H1 (cell line): Measurements from ENCODE around the gene ZSCAN22. TPM values are rescaled to one million over a fixed set of nuclear protein-coding genes. Genes with fewer than 3 reads are reported as not detected.

Source experiments
- CTCF ChIA-PET: fragments of 300-600 bp; sonication (Branson Sonifier 250); formaldehyde crosslinking; loops from one replicate; lab custom pipeline; 2021; ENCODE audit not compliant: partially characterized antibody; lab: Charles Lee
- POLR2A ChIA-PET: fragments of 300-600 bp; sonication (Branson Sonifier 250); formaldehyde crosslinking; loops from one replicate; lab custom pipeline; 2021; ENCODE audit warnings: inconsistent platforms; ENCODE audit not compliant: partially characterized antibody; lab: Charles Lee
- DNase-seq, 2 experiments: peaks; one replicate each; pipeline versions ENCODE4 v3.0.0 to v3.0.0-alpha.2; 2010 to 2022; ENCODE audit warnings: low spot score in 2 of 2, low read depth in 1 of 2, mixed read lengths in 1 of 2
- FAIRE-seq: peaks from 2 replicates; lab custom pipeline; 2011; peaks lifted over from hg19 to GRCh38; lab: Jason Lieb, UNC
- H2AFZ ChIP-seq: 2 replicates; pipeline ENCODE4 v1.8.1; 2012; ENCODE audit warnings: low read length, inconsistent platforms
- H2AK5ac ChIP-seq: 2 replicates; pipeline ENCODE4 v1.6.1; 2013; ENCODE audit warnings: low read depth, low read length
- H2BK120ac ChIP-seq: replicated peaks from 2 replicates; pipeline ENCODE3; 2013; ENCODE audit warnings: low read depth, low read length, inconsistent platforms
- H2BK12ac ChIP-seq: 2 replicates; pipeline ENCODE4 v1.6.1; 2013; ENCODE audit warnings: low read depth, low read length
- H2BK15ac ChIP-seq: 2 replicates; pipeline ENCODE4 v1.6.1; 2013; ENCODE audit warnings: low read length
- H2BK20ac ChIP-seq: 2 replicates; pipeline ENCODE4 v1.6.1; 2013; ENCODE audit warnings: low read length
- H2BK5ac ChIP-seq: 2 replicates; pipeline ENCODE4 v1.6.1; 2013; ENCODE audit warnings: low read depth, low read length
- H3K14ac ChIP-seq: 2 replicates; pipeline ENCODE4 v1.6.1; 2013; ENCODE audit warnings: inconsistent platforms; ENCODE audit not compliant: insufficient read length
- H3K18ac ChIP-seq: 2 replicates; pipeline ENCODE4 v1.6.1; 2013; ENCODE audit warnings: low read length; ENCODE audit errors: extremely low read depth
- H3K23ac ChIP-seq: 2 replicates; pipeline ENCODE4 v1.6.1; 2013; ENCODE audit warnings: inconsistent platforms; ENCODE audit not compliant: insufficient read length
- H3K23me2 ChIP-seq: 2 replicates; pipeline ENCODE4 v1.6.1; 2013; ENCODE audit warnings: low read depth, low read length
- H3K27ac ChIP-seq: 2 replicates; pipeline ENCODE4 v1.6.1; 2011; ENCODE audit warnings: low read depth, low read length, inconsistent platforms
- H3K27me3 ChIP-seq, 4 experiments: replicated peaks in 1 of 4; 1 replicate in 1 of 4; 2 replicates in 3 of 4; pipeline versions ENCODE4 v1.6.1 to v1.8.1; 2011 to 2013; ENCODE audit warnings: low read length in 3 of 4, mild to moderate bottlenecking in 3 of 4, inconsistent platforms in 2 of 4, mixed read lengths in 2 of 4, moderate library complexity in 1 of 4; ENCODE audit not compliant: control insufficient read depth in 3 of 4, insufficient read depth in 3 of 4; ENCODE audit errors: extremely low read depth in 1 of 4
- H3K36me3 ChIP-seq, 4 experiments: 2 replicates each; pipeline versions ENCODE4 v1.6.1 to v1.8.1; 2011 to 2013; ENCODE audit warnings: mild to moderate bottlenecking in 4 of 4, low read length in 3 of 4, moderate library complexity in 2 of 4, control low read depth in 1 of 4, inconsistent platforms in 1 of 4; ENCODE audit not compliant: insufficient read depth in 4 of 4, control insufficient read depth in 2 of 4
- H3K4ac ChIP-seq: replicated peaks from 2 replicates; pipeline ENCODE3; 2013; ENCODE audit warnings: low read length, low read depth, mixed read lengths, inconsistent platforms; ENCODE audit not compliant: insufficient read length
- H3K4me1 ChIP-seq, 4 experiments: replicated peaks in 1 of 4; 1 replicate in 1 of 4; 2 replicates in 3 of 4; pipeline versions ENCODE4 v1.6.1 to v1.8.1; 2011 to 2013; ENCODE audit warnings: low read length in 3 of 4, inconsistent platforms in 2 of 4, mixed read lengths in 1 of 4; ENCODE audit not compliant: insufficient read depth in 4 of 4, control insufficient read depth in 3 of 4
- H3K4me2 ChIP-seq, 2 experiments: 2 replicates each; pipeline versions ENCODE4 v1.6.1 to v1.8.1; 2011 to 2013; ENCODE audit warnings: low read depth in 2 of 2, low read length in 2 of 2, control low read depth in 1 of 2, inconsistent platforms in 1 of 2, mild to moderate bottlenecking in 1 of 2; ENCODE audit not compliant: insufficient read depth in 1 of 2
- H3K4me3 ChIP-seq, 4 experiments: fragments of 200-600, 300-600 bp in 1 of 4; sonication (generic), shearing (Covaris generic), sonication (Bioruptor Twin) in 1 of 4; 2 replicates each; pipeline versions ENCODE4 v1.5.1 to v1.8.1; 2011 to 2016; ENCODE audit warnings: low read length in 4 of 4, low read depth in 3 of 4, control low read depth in 2 of 4, inconsistent platforms in 2 of 4, mild to moderate bottlenecking in 2 of 4, mixed read lengths in 1 of 4, moderate library complexity in 1 of 4; ENCODE audit not compliant: insufficient read depth in 2 of 4; ENCODE audit errors: extremely low read depth in 1 of 4
- H3K56ac ChIP-seq: replicated peaks from 2 replicates; pipeline ENCODE3; 2013; ENCODE audit warnings: low read depth, mild to moderate bottlenecking, mixed read lengths, low read length, inconsistent platforms; ENCODE audit not compliant: insufficient read length
- H3K79me1 ChIP-seq: 2 replicates; pipeline ENCODE4 v1.6.1; 2013; ENCODE audit warnings: low read depth, low read length, control low read depth
- H3K79me2 ChIP-seq, 2 experiments: 2 replicates each; pipeline versions ENCODE4 v1.6.1 to v1.8.1; 2012 to 2013; ENCODE audit warnings: low read length in 2 of 2, mild to moderate bottlenecking in 2 of 2, inconsistent platforms in 1 of 2; ENCODE audit not compliant: insufficient read depth in 2 of 2, control insufficient read depth in 1 of 2
- H3K9ac ChIP-seq, 4 experiments: replicated peaks in 1 of 4; 1 replicate in 1 of 4; 2 replicates in 3 of 4; pipeline versions ENCODE4 v1.6.1 to v1.8.1; 2011 to 2013; ENCODE audit warnings: low read depth in 3 of 4, low read length in 3 of 4, control low read depth in 2 of 4, mild to moderate bottlenecking in 2 of 4, moderate library complexity in 2 of 4, inconsistent platforms in 1 of 4; ENCODE audit errors: extremely low read depth in 1 of 4
- H3K9me3 ChIP-seq, 2 experiments: 2 replicates each; pipeline versions ENCODE4 v1.6.1 to v1.8.1; 2012 to 2013; ENCODE audit warnings: mild to moderate bottlenecking in 2 of 2, moderate library complexity in 2 of 2, control low read depth in 1 of 2, inconsistent platforms in 1 of 2, low read depth in 1 of 2, low read length in 1 of 2, mixed read lengths in 1 of 2; ENCODE audit not compliant: insufficient read depth in 2 of 2
- H4K20me1 ChIP-seq, 2 experiments: replicated peaks in 1 of 2; 2 replicates each; pipeline versions ENCODE3 to v1.8.1; 2011 to 2013; ENCODE audit warnings: inconsistent platforms in 2 of 2, low read length in 2 of 2, mild to moderate bottlenecking in 1 of 2; ENCODE audit not compliant: insufficient read depth in 2 of 2, control insufficient read depth in 1 of 2
- H4K5ac ChIP-seq: 2 replicates; pipeline ENCODE4 v1.6.1; 2013; ENCODE audit warnings: low read length, low read depth, mixed read lengths, inconsistent platforms; ENCODE audit not compliant: insufficient read length
- H4K8ac ChIP-seq: 2 replicates; pipeline ENCODE4 v1.8.0; 2013; ENCODE audit warnings: mild to moderate bottlenecking, moderate library complexity, low read length, inconsistent platforms; ENCODE audit not compliant: insufficient read depth; ENCODE audit errors: extremely low read depth
- H4K91ac ChIP-seq: replicated peaks from 2 replicates; pipeline ENCODE3; 2013; ENCODE audit warnings: low read length, mixed read lengths, inconsistent platforms; ENCODE audit not compliant: insufficient read length
- CEBPB ChIP-seq: IDR thresholded peaks from 2 replicates; pipeline ENCODE4 v1.6.1; 2012; ENCODE audit warnings: low read depth, low read length
- CHD2 ChIP-seq: IDR thresholded peaks from 2 replicates; pipeline ENCODE4 v1.6.1; 2012; ENCODE audit warnings: low read length, improper control_type of control experiment
- CREB1 ChIP-seq: IDR thresholded peaks from 2 replicates; pipeline ENCODE4 v1.6.1; 2012; ENCODE audit warnings: inconsistent platforms
- GABPA ChIP-seq: IDR thresholded peaks from 2 replicates; pipeline ENCODE4 v1.6.1; 2011; ENCODE audit warnings: mild to moderate bottlenecking, low read length, moderate library complexity, borderline replicate concordance; ENCODE audit not compliant: insufficient read depth
- HDAC6 ChIP-seq: IDR thresholded peaks from one replicate; pipeline ENCODE4 v1.7.1; 2012; ENCODE audit warnings: low read depth, mild to moderate bottlenecking, inconsistent platforms, low read length, moderate library complexity
- MAFK ChIP-seq: IDR thresholded peaks from 2 replicates; pipeline ENCODE4 v1.6.1; 2012; ENCODE audit warnings: low read depth, mild to moderate bottlenecking, improper control_type of control experiment, low read length
- POLR2A ChIP-seq, 2 experiments: IDR thresholded peaks; 1 replicate in 1 of 2; 2 replicates in 1 of 2; pipeline ENCODE4 v1.6.1; 2011; ENCODE audit warnings: low read depth in 2 of 2, low read length in 2 of 2, mild to moderate bottlenecking in 2 of 2; ENCODE audit errors: control extremely low read depth in 1 of 2
- WGBS, 2 experiments: shearing (Covaris generic) in 1 of 2; methylation state at CpG; one replicate each; pipeline versions ENCODE4 v1.1.6 to v1.1.7; 2013 to 2015; ENCODE audit warnings: low lambda C conversion rate in 2 of 2, mixed read lengths in 2 of 2, inconsistent platforms in 1 of 2, low coverage in 1 of 2, missing lambda C conversion rate in 1 of 2; ENCODE audit not compliant: insufficient replicate concordance in 2 of 2, insufficient coverage in 1 of 2, insufficient read length in 1 of 2; ENCODE audit errors: extremely low coverage in 1 of 2, missing lambda C conversion rate in 1 of 2; 5-methylcytosine and 5-hydroxymethylcytosine counted together
- polyA plus RNA-seq, 7 experiments: library from polyadenylated mRNA; depleted of rRNA in 3 of 7; stranded (reverse) in 5 of 7; unstranded in 2 of 7; fragments of >200 nt in 5 of 7; fragments of 200-250 nt in 2 of 7; gene quantifications; 1 replicate in 5 of 7; 2 replicates in 1 of 7; 4 replicates in 1 of 7; pipeline versions ENCODE4 v1.2.1 to v1.2.3, GENCODE V29; 2011 to 2013; ENCODE audit warnings: missing spikeins in 2 of 7, mixed read lengths in 2 of 7
- total RNA-seq: library from RNA; stranded (reverse); fragmentation: NEBNext Ultra II Directional; extraction: Animal tissue kit (Norgen Biotek cat#: 25700); gene quantifications from 2 replicates; pipeline ENCODE4 v1.2.1, GENCODE V29; 2021

Gene ZSCAN22
- total and polyA plus RNA-seq, 2 of the 8 experiments (the other 6 are each of a cell fraction or from before 2014, with no cell fraction given): 3.2 to 3.3 TPM

DNA sequence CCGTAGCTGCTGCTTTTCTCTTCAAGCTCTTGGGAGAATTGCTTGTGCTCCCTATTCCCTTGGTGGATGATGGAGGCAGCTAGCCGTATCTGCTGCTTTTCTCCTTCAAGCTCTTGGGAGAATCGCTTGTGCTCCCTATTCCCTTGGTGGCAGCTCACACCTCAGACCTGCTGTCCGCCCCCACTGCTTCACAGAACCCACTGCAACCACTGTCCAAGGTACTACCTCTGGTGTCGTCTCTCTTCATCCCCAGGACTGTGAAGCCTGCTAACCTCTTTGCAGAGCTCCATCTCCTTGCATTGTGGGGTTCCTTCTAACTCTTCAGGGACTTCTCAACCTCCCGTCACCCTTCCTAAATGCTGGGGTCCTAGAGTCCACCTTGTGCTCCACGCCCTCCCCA lies 26.2 kb upstream of the ZSCAN22 start:
- H3K56ac ChIP-seq: no peak overlapping the region
- no peak overlapping the region for H3K9ac ChIP-seq
- H3K9me3 ChIP-seq: no peaks in the 10 kb centered on the region
- no peak overlapping the region for H3K14ac ChIP-seq
- H3K4ac ChIP-seq: no peak overlapping the region
- peaks cover 10 to 14% of the 10 kb centered on the region in 2 experiments for H4K20me1 ChIP-seq
- H3K18ac ChIP-seq: no peak overlapping the region
- H3K4me1 ChIP-seq: peaks cover 0 to 3% (median 0%) of the 10 kb centered on the region in 4 experiments; a peak in 1 of 7 replicates
- H3K4me3 ChIP-seq: no peak overlapping the region
- no peak overlapping the region for H2BK5ac ChIP-seq
- DNase-seq (no peak), FAIRE-seq (no peak)
- H2BK20ac ChIP-seq: no peak overlapping the region
- H2AFZ ChIP-seq: no peak overlapping the region
- CTCF ChIA-PET: interaction anchor here (0.6 to 1.5 kb wide), 5 partner anchors 10 to 219 kb away, joined by 3 to 9 read pairs (median 3); partner anchors contain the start of gene ZBTB45
- H4K5ac ChIP-seq: no peak overlapping the region
- no peak overlapping the region for H4K8ac ChIP-seq
- no peak overlapping the region for H3K23ac ChIP-seq
- no peaks in the 10 kb centered on the region for H3K27me3 ChIP-seq
- no peak overlapping the region for H2BK120ac ChIP-seq
- peaks cover 0 to 33% (median 18%) of the 10 kb centered on the region in 4 experiments; a peak in 4 of 8 replicates for H3K36me3 ChIP-seq
- H2BK12ac ChIP-seq: no peak overlapping the region
- H3K23me2 ChIP-seq: peaks cover 2% of the 10 kb centered on the region
- no peak overlapping the region for H2AK5ac ChIP-seq
- no peaks in the 10 kb centered on the region; the same call in 1 of the 2 replicates for H3K79me1 ChIP-seq
- H2BK15ac ChIP-seq: no peak overlapping the region
- no peak overlapping the region for H3K4me2 ChIP-seq
- WGBS, 2 experiments: 83% methylated on average over 7 of the region's 7 CpGs; no CpG with 5 or more reads in 1 of the 2 experiments
- no peak overlapping the region for H3K27ac ChIP-seq
- H3K79me2 ChIP-seq: peaks cover 0 to 26% of the 10 kb centered on the region in 2 experiments; a peak in 2 of 4 replicates
- POLR2A ChIA-PET: interaction anchor here (0.9 to 2.8 kb wide), 10 partner anchors 9 to 111 kb away, joined by 3 to 13 read pairs (median 4); partner anchors contain the start of genes ZNF544 and ZSCAN22
- H4K91ac ChIP-seq: no peak overlapping the region
- TF ChIP-seq CREB1 (no peak), POLR2A (IDR thresholded peaks at IDR 0.05; ENCODE audit: control extremely low read depth in 1 of 2, low read depth in 2 of 2, low read length in 2 of 2) (no peak), GABPA (no peak), CEBPB (no peak), HDAC6 (no peak), CHD2 (no peak), MAFK (no peak)
